Tongue (tissue), 2 donors: Measurements from ENCODE around the gene PLA1A. TPM values are rescaled to one million over a fixed set of nuclear protein-coding genes. Genes with fewer than 3 reads are reported as not detected.
A peak's percentile ranks its signal among the peaks of the same experiment; 100 is the strongest.
"Not testable (repeated sequence)": the region's sequence is repeated elsewhere in the genome, so short reads cannot be mapped to it uniquely, and the experiment has no call there.

Source experiments
- DNase-seq: peaks from one replicate; pipeline ENCODE4 v3.0.0-alpha.2; 2015
- total RNA-seq: library from RNA; depleted of rRNA; stranded (reverse); fragments of >200 nt; gene quantifications from one replicate; pipeline ENCODE4 v1.2.3, GENCODE V29; 2014

The PLA1A gene
- total RNA-seq, 1 donor from 2014 or later: 0.31 TPM

GRCh38 chr3:119579366-119580066 is 18.2 kb upstream of the PLA1A start, which contains the start of gene ADPRH:
Gene ADPRH (plus strand): TSS chr3:119579492. CDS start chr3:119582170, 2,678 bp downstream.
- DNase-seq: peak; percentile 89

- DNase-seq: peak; percentile 77
Observed at GRCh38 chr3:119580067-119580760, 17.5 kb upstream of the PLA1A start.

GRCh38 chr3:119582178-119582577 is 15.5 kb upstream of the PLA1A start:
- no peak for DNase-seq

- DNase-seq: no peak
Observed at GRCh38 chr3:119585208-119585607, 12.5 kb upstream of the PLA1A start.

GRCh38 chr3:119585856-119586570 is 11.7 kb upstream of the PLA1A start:
- DNase-seq: no peak

- no peak for DNase-seq
Observed at GRCh38 chr3:119586733-119587172, 10.9 kb upstream of the PLA1A start.

GRCh38 chr3:119588112-119588511 is 9.6 kb upstream of the PLA1A start:
- no peak for DNase-seq

GRCh38 chr3:119589102-119589773 is 8.4 kb upstream of the PLA1A start:
- no peak for DNase-seq

GRCh38 chr3:119590706-119591105 is 7.0 kb upstream of the PLA1A start:
- no peak for DNase-seq

- DNase-seq: no peak
Observed at GRCh38 chr3:119592861-119593260, 4.8 kb upstream of the PLA1A start.

GRCh38 chr3:119594066-119594465 is 3.6 kb upstream of the PLA1A start:
- DNase-seq: no peak

GRCh38 chr3:119594929-119595328 is 2.8 kb upstream of the PLA1A start:
- DNase-seq: not testable (repeated sequence)

GRCh38 chr3:119595639-119596334 is 1.9 kb upstream of the PLA1A start:
- no peak for DNase-seq

GRCh38 chr3:119596398-119596797 is 1.3 kb upstream of the PLA1A start:
- no peak for DNase-seq

GRCh38 chr3:119598410-119599098 is 869 bp downstream of the PLA1A start:
- no peak for DNase-seq

- DNase-seq: no peak
Observed at GRCh38 chr3:119599558-119600174, 2.0 kb downstream of the PLA1A start.

GRCh38 chr3:119600732-119601131 is 3.0 kb downstream of the PLA1A start:
- DNase-seq: no peak

GRCh38 chr3:119601154-119601553 is 3.5 kb downstream of the PLA1A start:
- DNase-seq: no peak

GRCh38 chr3:119602676-119603075 is 5.0 kb downstream of the PLA1A start:
- DNase-seq: no peak

GRCh38 chr3:119604878-119605277 is 7.2 kb downstream of the PLA1A start:
- DNase-seq: no peak
